Liver (tissue), 9 donors: ENCODE measurements around the gene MAML3. TPM values are rescaled to one million over a fixed set of nuclear protein-coding genes. Genes with fewer than 3 reads are reported as not detected.

Source experiments
- DNase-seq: peaks from one replicate; pipeline ENCODE4 v3.0.0-alpha.2; 2017; ENCODE audit warnings: low spot score
- H3K27ac ChIP-seq, 2 donors: one replicate each; pipeline ENCODE4 v1.7.0; 2013; ENCODE audit warnings: inconsistent platforms in 2 of 2, low read length in 2 of 2, control low read depth in 1 of 2, low read depth in 1 of 2, mild to moderate bottlenecking in 1 of 2
- H3K27me3 ChIP-seq, 4 donors: one replicate each; pipeline versions ENCODE4 v1.6.1 to v1.7.0; 2013; ENCODE audit warnings: low read length in 3 of 4, inconsistent platforms in 1 of 4, mild to moderate bottlenecking in 1 of 4, moderate library complexity in 1 of 4; ENCODE audit not compliant: control insufficient read depth in 4 of 4, insufficient read depth in 4 of 4
- H3K36me3 ChIP-seq, 4 donors: one replicate each; pipeline versions ENCODE4 v1.6.1 to v1.7.0; 2013; ENCODE audit warnings: low read length in 3 of 4, mild to moderate bottlenecking in 3 of 4, low read depth in 1 of 4, moderate library complexity in 1 of 4; ENCODE audit not compliant: control insufficient read depth in 4 of 4, insufficient read depth in 3 of 4
- H3K4me1 ChIP-seq, 4 donors: one replicate each; pipeline versions ENCODE4 v1.6.1 to v1.7.0; 2013; ENCODE audit warnings: low read length in 3 of 4, mild to moderate bottlenecking in 3 of 4, moderate library complexity in 1 of 4; ENCODE audit not compliant: control insufficient read depth in 4 of 4, insufficient read depth in 4 of 4
- H3K4me3 ChIP-seq, 3 donors: one replicate each; pipeline versions ENCODE4 v1.6.1 to v1.7.0; 2013; ENCODE audit warnings: low read length in 3 of 3, control low read depth in 1 of 3, low read depth in 1 of 3, mild to moderate bottlenecking in 1 of 3
- H3K9ac ChIP-seq, 2 donors: one replicate each; pipeline ENCODE4 v1.7.0; 2013; ENCODE audit warnings: low read length in 2 of 2, mild to moderate bottlenecking in 2 of 2, moderate library complexity in 2 of 2, control low read depth in 1 of 2, low read depth in 1 of 2
- H3K9me3 ChIP-seq, 4 donors: one replicate each; pipeline versions ENCODE4 v1.6.1 to v1.7.0; 2013; ENCODE audit warnings: low read length in 3 of 4; ENCODE audit not compliant: control insufficient read depth in 4 of 4
- FOXA2 ChIP-seq: IDR thresholded peaks from 2 replicates; pipeline ENCODE4 v1.6.1; 2016; ENCODE audit warnings: antibody characterized with exemption
- GABPA ChIP-seq, 2 donors: IDR thresholded peaks in 1 of 2; conservative IDR thresholded peaks in 1 of 2; 2 replicates each; pipeline ENCODE4 v1.6.1; 2016; ENCODE audit warnings: antibody characterized with exemption in 2 of 2, mild to moderate bottlenecking in 1 of 2, moderate library complexity in 1 of 2
- HNF4A ChIP-seq, 2 donors: conservative IDR thresholded peaks; 2 replicates each; pipeline ENCODE4 v1.6.1; 2016; ENCODE audit warnings: antibody characterized with exemption in 2 of 2, mild to moderate bottlenecking in 2 of 2
- HNF4G ChIP-seq: IDR thresholded peaks from 2 replicates; pipeline ENCODE4 v1.6.1; 2016; ENCODE audit warnings: antibody characterized with exemption
- JUND ChIP-seq, 2 donors: IDR thresholded peaks; 2 replicates each; pipeline ENCODE4 v1.6.1; 2016; ENCODE audit warnings: antibody characterized with exemption in 2 of 2
- RAD21 ChIP-seq, 2 donors: IDR thresholded peaks; 2 replicates each; pipeline ENCODE4 v1.6.1; 2016; ENCODE audit warnings: antibody characterized with exemption in 2 of 2, mild to moderate bottlenecking in 2 of 2
- RXRA ChIP-seq, 2 donors: IDR thresholded peaks; 2 replicates each; pipeline ENCODE4 v1.6.1; 2017 to 2018; ENCODE audit warnings: antibody characterized with exemption in 2 of 2, mild to moderate bottlenecking in 1 of 2
- SP1 ChIP-seq: IDR thresholded peaks from 2 replicates; pipeline ENCODE4 v1.6.1; 2018; ENCODE audit warnings: antibody characterized with exemption, mild to moderate bottlenecking
- TAF1 ChIP-seq: conservative IDR thresholded peaks from 2 replicates; pipeline ENCODE4 v1.6.1; 2016; ENCODE audit warnings: antibody characterized with exemption, mild to moderate bottlenecking
- YY1 ChIP-seq: IDR thresholded peaks from 2 replicates; pipeline ENCODE4 v1.6.1; 2016; ENCODE audit warnings: antibody characterized with exemption, mild to moderate bottlenecking
- WGBS: extraction: QIAGEN DNeasy Blood & Tissue Kit; methylation state at CpG from one replicate; pipeline ENCODE4 v1.1.7; 2013; 5-methylcytosine and 5-hydroxymethylcytosine counted together
- polyA plus RNA-seq, 2 donors: library from polyadenylated mRNA; stranded (reverse) in 1 of 2; unstranded in 1 of 2; fragments of 200-250 nt in 1 of 2; fragments of >200 nt in 1 of 2; fragmentation: Nextera tagmentation in 1 of 2; extraction: Ambion mirVana in 1 of 2; gene quantifications; one replicate each; pipeline versions ENCODE4 v1.2.1 to v1.2.3, GENCODE V29; 2013 to 2015
- total RNA-seq, 2 donors: library from RNA; depleted of rRNA; stranded (reverse); fragments of >200 nt; gene quantifications; one replicate each; pipeline ENCODE4 v1.2.3, GENCODE V29; 2014
- TF ChIP-seq, protein P1 (sequence below): IDR thresholded peaks from 2 replicates; pipeline ENCODE4 v1.6.1; 2016; ENCODE audit warnings: antibody characterized with exemption, mild to moderate bottlenecking
- TF ChIP-seq, protein P2 (sequence below): IDR thresholded peaks from 2 replicates; pipeline ENCODE4 v1.6.1; 2016; ENCODE audit warnings: antibody characterized with exemption
- TF ChIP-seq, protein P3 (sequence below): IDR thresholded peaks from 2 replicates; pipeline ENCODE4 v1.6.1; 2016; ENCODE audit warnings: antibody characterized with exemption
- TF ChIP-seq, protein P4 (sequence below): IDR thresholded peaks from 2 replicates; pipeline ENCODE4 v1.6.1; 2016; ENCODE audit warnings: antibody characterized with exemption
- TF ChIP-seq, protein P5 (sequence below): fragments of 150-350 bp; IDR thresholded peaks from 2 replicates; pipeline ENCODE4 v1.5.1; 2017; ENCODE audit warnings: improper control_type of control experiment, low read depth, low read length; ENCODE audit not compliant: missing input control
- donor health status: healthy.
- donor health status: healthy.
- donor health status: healthy.
- donor health status: healthy.
- donor health status: healthy.

MAML3 gene
- total and polyA plus RNA-seq, 4 donors = 1.3 to 4.3 (median 2.7) TPM

DNA sequence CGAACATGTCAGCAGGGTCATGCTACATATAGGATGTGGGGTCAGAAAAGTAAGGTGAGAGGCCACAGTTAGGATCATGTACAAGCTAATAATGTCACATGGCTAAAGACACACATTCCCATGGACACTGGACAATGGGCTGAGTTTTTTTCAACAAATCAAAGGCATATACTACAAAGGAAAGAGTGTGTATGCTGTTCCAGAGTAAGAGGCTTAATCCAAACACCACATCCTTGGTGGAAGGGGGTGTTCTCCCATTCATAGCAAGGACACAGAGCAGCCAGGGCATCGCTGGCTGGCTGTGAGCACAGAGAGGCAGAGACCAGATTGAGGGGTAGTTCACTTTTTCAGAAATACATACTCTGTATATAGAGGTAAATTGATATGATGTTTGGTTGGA, 356.7 kb downstream of the MAML3 start (continued):
- TF ChIP-seq, protein P1, sequence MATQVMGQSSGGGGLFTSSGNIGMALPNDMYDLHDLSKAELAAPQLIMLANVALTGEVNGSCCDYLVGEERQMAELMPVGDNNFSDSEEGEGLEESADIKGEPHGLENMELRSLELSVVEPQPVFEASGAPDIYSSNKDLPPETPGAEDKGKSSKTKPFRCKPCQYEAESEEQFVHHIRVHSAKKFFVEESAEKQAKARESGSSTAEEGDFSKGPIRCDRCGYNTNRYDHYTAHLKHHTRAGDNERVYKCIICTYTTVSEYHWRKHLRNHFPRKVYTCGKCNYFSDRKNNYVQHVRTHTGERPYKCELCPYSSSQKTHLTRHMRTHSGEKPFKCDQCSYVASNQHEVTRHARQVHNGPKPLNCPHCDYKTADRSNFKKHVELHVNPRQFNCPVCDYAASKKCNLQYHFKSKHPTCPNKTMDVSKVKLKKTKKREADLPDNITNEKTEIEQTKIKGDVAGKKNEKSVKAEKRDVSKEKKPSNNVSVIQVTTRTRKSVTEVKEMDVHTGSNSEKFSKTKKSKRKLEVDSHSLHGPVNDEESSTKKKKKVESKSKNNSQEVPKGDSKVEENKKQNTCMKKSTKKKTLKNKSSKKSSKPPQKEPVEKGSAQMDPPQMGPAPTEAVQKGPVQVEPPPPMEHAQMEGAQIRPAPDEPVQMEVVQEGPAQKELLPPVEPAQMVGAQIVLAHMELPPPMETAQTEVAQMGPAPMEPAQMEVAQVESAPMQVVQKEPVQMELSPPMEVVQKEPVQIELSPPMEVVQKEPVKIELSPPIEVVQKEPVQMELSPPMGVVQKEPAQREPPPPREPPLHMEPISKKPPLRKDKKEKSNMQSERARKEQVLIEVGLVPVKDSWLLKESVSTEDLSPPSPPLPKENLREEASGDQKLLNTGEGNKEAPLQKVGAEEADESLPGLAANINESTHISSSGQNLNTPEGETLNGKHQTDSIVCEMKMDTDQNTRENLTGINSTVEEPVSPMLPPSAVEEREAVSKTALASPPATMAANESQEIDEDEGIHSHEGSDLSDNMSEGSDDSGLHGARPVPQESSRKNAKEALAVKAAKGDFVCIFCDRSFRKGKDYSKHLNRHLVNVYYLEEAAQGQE = no peak
- TF ChIP-seq RXRA (IDR thresholded peaks at IDR 0.05) = no peak
- TF ChIP-seq, protein P2, sequence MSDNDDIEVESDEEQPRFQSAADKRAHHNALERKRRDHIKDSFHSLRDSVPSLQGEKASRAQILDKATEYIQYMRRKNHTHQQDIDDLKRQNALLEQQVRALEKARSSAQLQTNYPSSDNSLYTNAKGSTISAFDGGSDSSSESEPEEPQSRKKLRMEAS = no peak
- no peak for TF ChIP-seq SP1
- TF ChIP-seq FOXA2 = no peak
- TF ChIP-seq JUND (IDR thresholded peaks at IDR 0.05) = no peak
- no peak for TF ChIP-seq RAD21 (IDR thresholded peaks at IDR 0.05)

DNA sequence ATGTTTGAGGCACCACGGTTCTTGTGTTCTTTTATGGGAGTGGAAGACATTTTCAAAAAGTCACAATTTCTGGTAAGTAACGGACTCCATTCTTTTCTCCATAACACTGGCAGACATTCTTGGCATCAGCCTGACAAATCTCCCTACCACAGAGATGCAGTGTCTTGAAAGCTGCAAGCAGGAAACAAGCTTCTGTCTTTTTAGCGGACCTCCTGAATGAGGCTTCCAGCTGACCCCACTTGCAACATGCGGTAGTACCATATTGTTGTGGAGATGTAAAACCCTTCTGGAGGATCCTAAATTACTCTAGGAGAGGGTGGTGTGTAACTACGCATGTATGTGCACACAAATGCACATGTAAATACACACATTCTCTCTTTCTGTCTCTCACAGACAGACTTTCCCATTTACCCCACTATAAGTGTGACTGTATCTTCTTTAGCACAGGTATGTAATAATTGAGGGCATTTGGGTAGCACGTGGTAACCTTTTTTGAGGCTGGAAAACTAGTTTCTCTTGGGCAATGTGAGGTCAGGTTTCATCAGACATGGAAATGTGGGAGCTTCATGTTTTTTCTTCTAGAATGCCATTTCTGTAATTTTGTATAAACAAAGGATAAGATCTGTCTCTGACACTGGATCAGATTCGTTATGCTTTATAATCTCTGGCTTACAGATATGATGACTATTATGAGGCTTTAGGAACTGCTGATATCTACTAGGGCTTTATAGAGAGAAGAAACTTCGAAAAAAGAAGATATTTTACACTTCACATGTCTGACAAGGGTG, 358.3 kb downstream of the MAML3 start:
- Histone ChIP-seq H3K4me1 (no peaks in the 10 kb centered on the region), H3K9ac (no peak overlapping the region), H3K36me3 (no peaks in the 10 kb centered on the region), H3K9me3 (no peaks in the 10 kb centered on the region), H3K27me3 (no peaks in the 10 kb centered on the region), H3K27ac (no peak overlapping the region), H3K4me3 (no peak overlapping the region)
- 78% methylated on average over 8 of the region's 8 CpGs for WGBS
- DNase-seq = no peak
- no peak for TF ChIP-seq HNF4A (conservative IDR thresholded peaks at IDR 0.05)
- TF ChIP-seq, protein P3, sequence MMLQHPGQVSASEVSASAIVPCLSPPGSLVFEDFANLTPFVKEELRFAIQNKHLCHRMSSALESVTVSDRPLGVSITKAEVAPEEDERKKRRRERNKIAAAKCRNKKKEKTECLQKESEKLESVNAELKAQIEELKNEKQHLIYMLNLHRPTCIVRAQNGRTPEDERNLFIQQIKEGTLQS = no peak
- TF ChIP-seq, protein P4, sequence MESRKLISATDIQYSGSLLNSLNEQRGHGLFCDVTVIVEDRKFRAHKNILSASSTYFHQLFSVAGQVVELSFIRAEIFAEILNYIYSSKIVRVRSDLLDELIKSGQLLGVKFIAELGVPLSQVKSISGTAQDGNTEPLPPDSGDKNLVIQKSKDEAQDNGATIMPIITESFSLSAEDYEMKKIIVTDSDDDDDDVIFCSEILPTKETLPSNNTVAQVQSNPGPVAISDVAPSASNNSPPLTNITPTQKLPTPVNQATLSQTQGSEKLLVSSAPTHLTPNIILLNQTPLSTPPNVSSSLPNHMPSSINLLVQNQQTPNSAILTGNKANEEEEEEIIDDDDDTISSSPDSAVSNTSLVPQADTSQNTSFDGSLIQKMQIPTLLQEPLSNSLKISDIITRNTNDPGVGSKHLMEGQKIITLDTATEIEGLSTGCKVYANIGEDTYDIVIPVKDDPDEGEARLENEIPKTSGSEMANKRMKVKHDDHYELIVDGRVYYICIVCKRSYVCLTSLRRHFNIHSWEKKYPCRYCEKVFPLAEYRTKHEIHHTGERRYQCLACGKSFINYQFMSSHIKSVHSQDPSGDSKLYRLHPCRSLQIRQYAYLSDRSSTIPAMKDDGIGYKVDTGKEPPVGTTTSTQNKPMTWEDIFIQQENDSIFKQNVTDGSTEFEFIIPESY = no peak
- no peak for TF ChIP-seq TAF1
- TF ChIP-seq GABPA (IDR thresholded peaks at IDR 0.05 in 1 of 2, conservative IDR thresholded peaks at IDR 0.05 in 1 of 2) = no peak
- no peak for TF ChIP-seq HNF4G
- no peak for TF ChIP-seq RXRA (IDR thresholded peaks at IDR 0.05)
- TF ChIP-seq JUND (IDR thresholded peaks at IDR 0.05) = no peak
- TF ChIP-seq YY1 = no peak
- no peak for TF ChIP-seq SP1
- TF ChIP-seq FOXA2 = no peak
- TF ChIP-seq, protein P5, sequence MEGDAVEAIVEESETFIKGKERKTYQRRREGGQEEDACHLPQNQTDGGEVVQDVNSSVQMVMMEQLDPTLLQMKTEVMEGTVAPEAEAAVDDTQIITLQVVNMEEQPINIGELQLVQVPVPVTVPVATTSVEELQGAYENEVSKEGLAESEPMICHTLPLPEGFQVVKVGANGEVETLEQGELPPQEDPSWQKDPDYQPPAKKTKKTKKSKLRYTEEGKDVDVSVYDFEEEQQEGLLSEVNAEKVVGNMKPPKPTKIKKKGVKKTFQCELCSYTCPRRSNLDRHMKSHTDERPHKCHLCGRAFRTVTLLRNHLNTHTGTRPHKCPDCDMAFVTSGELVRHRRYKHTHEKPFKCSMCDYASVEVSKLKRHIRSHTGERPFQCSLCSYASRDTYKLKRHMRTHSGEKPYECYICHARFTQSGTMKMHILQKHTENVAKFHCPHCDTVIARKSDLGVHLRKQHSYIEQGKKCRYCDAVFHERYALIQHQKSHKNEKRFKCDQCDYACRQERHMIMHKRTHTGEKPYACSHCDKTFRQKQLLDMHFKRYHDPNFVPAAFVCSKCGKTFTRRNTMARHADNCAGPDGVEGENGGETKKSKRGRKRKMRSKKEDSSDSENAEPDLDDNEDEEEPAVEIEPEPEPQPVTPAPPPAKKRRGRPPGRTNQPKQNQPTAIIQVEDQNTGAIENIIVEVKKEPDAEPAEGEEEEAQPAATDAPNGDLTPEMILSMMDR = no peak
